Breast epithelium (tissue), 3 donors: Measurements from ENCODE around the gene MCTS1.

Experiments
- CTCF ChIP-seq, 3 donors: fragments of 450-650 bp; IDR thresholded peaks; one replicate each; pipeline ENCODE4 v1.5.1; 2016 to 2017; ENCODE audit warnings: antibody characterized with exemption in 3 of 3, mild to moderate bottlenecking in 3 of 3, moderate library complexity in 3 of 3
- POLR2A ChIP-seq: fragments of 450-650 bp; IDR thresholded peaks from one replicate; pipeline ENCODE4 v1.6.1; 2016; ENCODE audit warnings: antibody characterized with exemption, mild to moderate bottlenecking, moderate library complexity

DNA sequence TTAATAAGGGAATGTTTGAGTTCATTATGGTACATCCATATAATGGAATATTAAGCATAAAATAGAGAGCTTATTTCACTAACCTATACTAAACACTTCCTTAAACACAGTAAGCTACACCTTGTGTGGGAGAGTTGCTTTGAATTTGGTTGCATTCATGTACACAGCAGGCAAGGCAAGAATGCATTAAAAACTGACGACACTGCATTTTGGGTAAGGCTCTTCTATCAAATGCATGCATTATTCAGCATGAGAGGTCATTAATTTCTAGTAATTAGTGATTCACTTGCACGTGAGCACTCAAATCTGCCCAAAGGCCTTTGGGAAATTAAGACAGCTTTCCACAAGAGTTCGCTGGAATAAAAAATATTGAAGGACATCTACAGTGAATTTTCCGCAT is 34.7 kb downstream of the MCTS1 start:
- TF ChIP-seq CTCF (IDR thresholded peaks at IDR 0.05) (no peak), POLR2A (no peak)
